Lower leg skin (tissue), 4 donors: ENCODE data around the gene INTS3. TPM values are rescaled to one million over a fixed set of nuclear protein-coding genes. Genes with fewer than 3 reads are reported as not detected.
A peak's percentile ranks its signal among the peaks of the same experiment; 100 is the strongest.
"Not testable (repeated sequence)": the region's sequence is repeated elsewhere in the genome, so short reads cannot be mapped to it uniquely, and the experiment has no call there.

Experiments used
- DNase-seq, 2 donors: peaks; one replicate each; pipeline ENCODE4 v3.0.0-alpha.2; 2019; ENCODE audit warnings: low spot score in 2 of 2
- H3K4me3 ChIP-seq: fragments of 200-600 bp; sonication (generic); 2 replicates; pipeline ENCODE4 v1.5.1; 2017; ENCODE audit warnings: mild to moderate bottlenecking, low read depth; ENCODE audit not compliant: poor library complexity, severe bottlenecking
- CTCF ChIP-seq, 3 donors: fragments of 450-650 bp; IDR thresholded peaks; one replicate each; pipeline ENCODE4 v1.5.1; 2016; ENCODE audit warnings: antibody characterized with exemption in 3 of 3, mild to moderate bottlenecking in 3 of 3, moderate library complexity in 2 of 3
- POLR2A ChIP-seq, 2 donors: fragments of 450-650 bp; IDR thresholded peaks; one replicate each; pipeline ENCODE4 v1.6.1; 2016 to 2017; ENCODE audit warnings: antibody characterized with exemption in 2 of 2, mild to moderate bottlenecking in 1 of 2, moderate library complexity in 1 of 2
- WGBS, 2 donors: methylation state at CpG; one replicate each; pipeline ENCODE4 v1.1.5; 2018; 5-methylcytosine and 5-hydroxymethylcytosine counted together
- intact Hi-C: fragments of 100-400 bp; cut with DNase I; formaldehyde crosslinking; loops from one replicate; pipeline ENCODE4 v1.15.0; 2023; ENCODE audit warnings: low total_unique reads
- total RNA-seq, 4 donors: library from RNA; depleted of rRNA; stranded (reverse); fragments of >200 nt; gene quantifications; one replicate each; pipeline ENCODE4 v1.1.0, GENCODE V29; 2016

Gene INTS3
- total RNA-seq, 4 donors from 2014 or later, result 28.0 to 31.5 (median 29.6) TPM

- intact Hi-C loops, result no loop called here
- 93 to 95% methylated on average over 3 of the region's 3 CpGs for WGBS, 2 donors
- H3K4me3 ChIP-seq, result no peak overlapping the region
- no peak for TF ChIP-seq POLR2A (IDR thresholded peaks at IDR 0.05)
- TF ChIP-seq CTCF (IDR thresholded peaks at IDR 0.05), result no peak
- no peak for DNase-seq
Observed at GRCh38 chr1:153723687-153724086, 4.2 kb upstream of the INTS3 start.

- H3K4me3 ChIP-seq, intact Hi-C loops, DNase-seq: not testable (repeated sequence)
- 86 to 89% methylated on average over 4 of the region's 4 CpGs for WGBS, 2 donors
Observed at GRCh38 chr1:153724634-153725033, 3.2 kb upstream of the INTS3 start.

- intact Hi-C loops, result no loop called here
- WGBS, 2 donors, result 1% methylated on average over 19 of the region's 19 CpGs
- no peak for TF ChIP-seq CTCF (IDR thresholded peaks at IDR 0.05)
- no peak for TF ChIP-seq POLR2A (IDR thresholded peaks at IDR 0.05)
- peak in 1 of 2 donors; percentile 33 for DNase-seq
- H3K4me3 ChIP-seq, result peak overlapping the region; percentile 71
Observed at GRCh38 chr1:153728305-153729066, 636 bp downstream of the INTS3 start.

GRCh38 chr1:153730468-153730988 is 2.7 kb downstream of the INTS3 start:
- TF ChIP-seq POLR2A (IDR thresholded peaks at IDR 0.05), result no peak
- 58 to 67% methylated on average over 5 of the region's 5 CpGs for WGBS, 2 donors
- intact Hi-C loops, result no loop called here
- no peak for DNase-seq
- H3K4me3 ChIP-seq, result no peak overlapping the region

- 44 to 48% methylated on average over 1 of the region's 1 CpG for WGBS, 2 donors
- intact Hi-C loops, result no loop called here
- TF ChIP-seq POLR2A (IDR thresholded peaks at IDR 0.05) (no peak), CTCF (IDR thresholded peaks at IDR 0.05) (no peak)
- no peak for DNase-seq
- H3K4me3 ChIP-seq, result no peak overlapping the region
Observed at GRCh38 chr1:153733970-153734369, 6.1 kb downstream of the INTS3 start.

- intact Hi-C loops, result no loop called here
Observed at GRCh38 chr1:153734396-153735089, 6.7 kb downstream of the INTS3 start.

More at GRCh38 chr1:153734396-153735089, 6.7 kb downstream of the INTS3 start:
- DNase-seq, result no peak
- TF ChIP-seq CTCF (IDR thresholded peaks at IDR 0.05) (no peak), POLR2A (IDR thresholded peaks at IDR 0.05) (no peak)
- 86 to 92% methylated on average over 3 of the region's 3 CpGs for WGBS, 2 donors
- H3K4me3 ChIP-seq, result no peak overlapping the region
